DMS53 treated with DMSO at 0.1 percent for 48 hours (cell line): ENCODE measurements around the gene GABRB1.

Source experiments
- DNase-seq: peaks from one replicate; lab custom pipeline; 2025; ENCODE audit not compliant: unreplicated experiment; lab: John Stamatoyannopoulos, UW

The GABRB1 gene

DNA sequence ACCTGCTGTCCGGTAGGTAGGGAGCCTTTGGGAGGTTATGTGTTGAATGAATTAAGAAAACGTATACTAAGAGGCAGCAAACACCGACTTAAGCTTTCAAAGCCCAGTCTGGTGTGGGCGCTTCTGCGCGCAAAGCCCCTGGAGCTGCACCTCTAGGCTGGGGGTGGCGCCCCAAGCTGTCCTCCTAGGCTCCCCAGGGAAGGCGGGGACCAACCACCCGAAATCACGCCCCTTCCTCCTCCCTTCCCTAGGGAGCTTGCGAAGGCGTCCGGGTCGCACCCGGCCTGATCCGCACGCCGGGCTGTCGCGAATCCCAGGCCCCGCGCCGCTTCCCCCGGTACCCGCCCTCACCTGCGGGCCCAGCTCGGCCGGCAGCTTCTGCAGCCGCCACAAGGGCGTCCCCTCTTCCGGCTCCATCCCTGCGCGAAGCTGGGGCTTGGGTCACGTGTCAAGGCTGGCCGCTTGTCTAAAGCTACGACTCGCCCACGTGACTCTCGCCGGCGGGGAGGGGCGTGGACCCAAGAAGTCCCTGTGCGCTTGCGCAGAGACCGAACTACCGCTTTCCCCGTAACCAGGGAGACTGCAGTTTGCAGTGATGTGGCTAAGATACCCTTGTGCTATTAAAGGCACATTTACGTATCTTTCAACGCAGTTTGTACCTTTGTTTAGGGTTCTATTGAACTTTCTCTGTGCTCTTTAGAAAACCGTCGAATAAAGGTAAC, 432.0 kb downstream of the GABRB1 start, which contains the start of gene COMMD8:
COMMD8 (minus strand) TSS at position 468 of the 722 bp plus-strand sequence; CDS start at position 417, 51 bp downstream.
- peak; percentile 97 for DNase-seq

DNA sequence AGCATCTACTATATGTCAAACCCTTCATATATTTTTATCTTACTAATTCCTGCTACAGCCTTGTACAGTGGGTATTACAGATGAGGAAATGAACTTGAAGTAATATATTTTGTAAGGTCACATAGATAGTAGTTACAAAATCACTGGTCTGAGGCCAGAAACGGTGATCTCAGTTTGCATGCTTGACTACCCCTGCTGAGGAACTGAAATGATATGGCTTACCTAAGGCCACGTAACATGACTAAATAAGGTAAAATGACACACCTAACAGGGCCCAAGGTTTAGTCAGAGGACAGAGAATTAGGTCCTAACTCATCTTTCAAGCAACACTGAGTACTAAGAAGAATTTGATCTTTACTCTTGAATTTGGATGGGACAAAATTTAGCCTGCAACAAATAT, 433.6 kb downstream of the GABRB1 start:
- DNase-seq, result no peak

DNA sequence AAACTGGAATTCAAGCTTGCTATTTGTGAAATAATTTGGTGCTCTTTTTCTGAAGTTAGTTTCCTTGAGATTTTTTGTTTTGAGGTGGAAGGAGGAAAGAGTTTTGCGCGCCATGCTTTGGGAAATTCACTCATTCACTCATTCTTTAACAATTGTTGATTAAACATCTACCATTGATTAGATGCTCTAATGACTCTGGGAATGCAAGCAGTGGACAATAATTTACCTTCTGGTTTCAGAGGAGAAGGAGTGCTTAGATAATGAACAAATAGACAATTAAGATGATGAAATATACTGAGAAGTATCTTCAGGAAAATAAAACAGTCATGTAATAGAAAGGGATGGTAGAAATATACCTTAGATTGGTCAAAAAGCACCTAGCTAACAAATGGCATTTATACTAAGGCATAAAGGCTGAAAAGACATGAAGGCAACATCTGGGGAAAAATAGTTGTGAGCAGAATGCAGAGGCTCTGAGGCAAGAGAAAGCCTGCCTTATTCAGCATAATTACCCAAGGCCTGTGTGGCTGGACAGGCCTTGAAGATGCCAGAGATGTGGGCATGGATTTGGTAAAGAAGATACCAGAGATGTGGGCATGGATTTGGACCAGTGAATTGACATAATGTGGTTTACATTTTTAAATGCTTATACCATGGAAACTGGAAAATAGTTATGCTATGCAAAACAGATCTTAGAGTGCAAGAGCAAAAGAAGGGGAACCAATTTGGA, 434.9 kb downstream of the GABRB1 start:
- DNase-seq, result no peak

DNA sequence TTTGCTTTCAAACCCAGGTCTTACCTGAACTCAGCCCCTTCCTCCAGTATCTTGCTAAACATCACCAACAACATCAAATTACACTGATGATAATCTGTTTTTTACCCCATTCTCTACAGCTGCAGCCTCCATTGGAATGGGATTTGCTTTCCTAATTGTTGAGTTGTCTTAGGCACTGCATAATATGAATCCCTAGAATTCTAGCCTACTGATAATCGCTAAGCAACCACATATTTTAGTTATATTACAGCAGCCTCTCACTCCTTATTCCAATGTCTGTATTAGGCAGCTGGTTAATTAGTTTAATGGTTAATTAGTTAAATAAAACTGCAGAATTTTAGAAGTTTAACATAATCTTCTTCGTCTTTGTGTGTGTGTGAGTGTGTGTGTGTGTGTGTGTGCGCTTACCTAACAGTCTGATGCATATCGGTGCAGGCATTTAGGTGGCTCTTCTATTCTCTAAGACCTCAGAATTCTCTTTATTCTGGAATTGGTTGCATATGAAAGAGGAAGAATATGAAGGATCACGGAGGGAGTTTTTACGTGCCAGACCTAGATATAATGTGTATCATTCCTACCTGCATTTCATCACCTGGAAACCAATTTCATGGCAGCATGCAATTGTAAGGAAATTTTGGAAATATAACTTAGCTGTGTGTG, 437.5 kb downstream of the GABRB1 start:
- DNase-seq, result no peak

DNA sequence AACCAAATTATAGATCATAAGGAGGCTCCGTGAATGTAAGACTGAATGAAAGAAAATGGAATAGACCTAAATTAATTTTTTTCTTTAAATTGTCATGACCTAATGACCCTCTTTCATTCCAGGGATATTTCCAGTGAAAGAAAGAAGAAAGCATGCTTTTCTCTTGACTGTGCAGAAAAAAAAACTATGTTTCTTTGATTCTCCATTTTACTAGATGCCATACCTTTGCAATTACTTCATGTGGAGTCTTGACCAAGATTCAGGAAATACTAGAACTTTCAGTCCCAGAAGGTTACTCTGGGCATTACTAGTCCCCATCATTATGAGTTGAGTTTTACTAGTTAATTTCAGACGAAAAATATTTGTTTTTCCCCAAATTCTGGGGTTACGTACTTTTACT, 438.6 kb downstream of the GABRB1 start:
- no peak for DNase-seq

DNA sequence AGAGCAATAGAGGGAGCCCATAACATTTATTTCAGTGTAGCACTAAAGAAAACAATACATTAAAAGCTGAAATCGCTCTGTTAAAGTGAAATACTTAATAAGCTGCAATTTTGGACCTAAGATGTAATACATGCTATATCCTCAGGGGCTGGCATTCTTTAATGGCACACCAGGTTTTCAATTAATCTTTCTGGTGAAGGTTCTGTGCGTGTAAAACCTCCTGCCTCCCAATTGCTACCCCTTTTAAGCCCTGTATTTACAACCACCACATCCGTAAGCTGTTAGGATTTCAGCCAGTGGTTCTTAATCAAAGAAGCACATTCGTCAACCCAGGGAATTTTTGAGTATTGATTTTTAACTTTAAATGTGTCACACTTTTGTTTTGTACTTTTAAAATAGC, 439.7 kb downstream of the GABRB1 start:
- no peak for DNase-seq

DNA sequence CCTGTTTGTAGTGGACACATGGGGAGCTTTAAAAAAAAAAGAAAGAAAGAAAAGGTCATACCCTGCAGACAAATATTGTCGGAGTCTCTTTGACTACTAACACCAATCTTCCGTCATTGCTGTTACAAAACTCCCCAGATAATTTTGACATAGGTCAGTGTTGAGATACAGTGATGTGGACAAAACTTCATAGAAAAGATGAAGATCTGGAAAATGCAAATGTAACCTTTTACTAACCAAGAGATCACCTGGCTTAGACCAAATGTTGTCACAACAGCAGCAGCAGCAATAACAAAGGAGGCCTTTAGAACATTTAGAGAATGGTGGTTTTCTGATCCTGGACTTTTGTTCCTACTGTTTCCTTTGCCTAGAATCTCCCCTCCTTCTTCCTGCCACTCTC, 440.2 kb downstream of the GABRB1 start:
- no peak for DNase-seq

DNA sequence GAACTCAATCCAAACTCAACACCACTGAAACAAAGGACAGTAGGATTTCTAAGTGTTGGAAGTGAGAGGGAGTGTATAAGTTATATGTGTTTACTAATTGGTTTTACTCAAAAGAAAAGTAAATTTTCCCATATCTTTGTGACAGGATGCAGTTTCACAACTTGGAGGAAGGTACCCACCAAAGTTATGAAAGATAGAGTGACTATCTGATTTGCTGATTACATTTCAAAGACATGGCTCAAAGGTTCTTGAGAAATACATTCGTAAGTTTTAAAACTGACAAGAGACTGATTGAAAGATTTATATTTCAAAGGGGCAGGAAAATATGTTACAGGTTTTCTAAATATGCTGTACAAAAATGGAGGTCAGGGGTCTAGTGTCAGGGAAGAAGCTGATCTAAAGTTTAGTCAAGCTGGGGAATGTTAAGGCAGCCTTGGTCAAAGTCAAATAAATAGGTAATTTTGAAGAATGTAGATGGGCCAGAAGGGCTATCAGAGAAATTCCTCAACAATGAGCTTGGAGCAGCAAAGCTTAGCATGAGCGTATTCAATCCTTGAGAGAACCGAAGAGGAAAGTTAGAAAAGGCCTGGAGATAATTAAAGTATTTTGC, 441.9 kb downstream of the GABRB1 start:
- DNase-seq, result no peak

DNA sequence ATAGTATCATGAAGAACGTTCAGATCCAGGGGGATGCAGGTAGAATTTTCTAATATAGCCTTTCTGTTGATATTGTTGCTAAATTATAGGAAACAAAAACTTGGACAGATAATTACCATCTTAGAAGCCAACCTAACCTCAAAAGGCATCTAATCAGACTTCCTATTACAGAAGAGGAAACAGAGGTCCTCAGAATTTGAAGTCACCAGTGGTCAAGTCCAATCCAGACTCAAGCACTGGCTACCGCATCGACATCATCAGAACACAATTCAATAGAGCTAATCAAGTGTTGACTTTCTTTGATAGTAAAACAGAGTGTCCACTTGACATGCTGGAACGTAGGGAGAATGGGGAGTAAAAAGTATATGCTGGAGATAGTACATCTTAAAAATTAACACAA, 443.4 kb downstream of the GABRB1 start:
- DNase-seq, result no peak

DNA sequence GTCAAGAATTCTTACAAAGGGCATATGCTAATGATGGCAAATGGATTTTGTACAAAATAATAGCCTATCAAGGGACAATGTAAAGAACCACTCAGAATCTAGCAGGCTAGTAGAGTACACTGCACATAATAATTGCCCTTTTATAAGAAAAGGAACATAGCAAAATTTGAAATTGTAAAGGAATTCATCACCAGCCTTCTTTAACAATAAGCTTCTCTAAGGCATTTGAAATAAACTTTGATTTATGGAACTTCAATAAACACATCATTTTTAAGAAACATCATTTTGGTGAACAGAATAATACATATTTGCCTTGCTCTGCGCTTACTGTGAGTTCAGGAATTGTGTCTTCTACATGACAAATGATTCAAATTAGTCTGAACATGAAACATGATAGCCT, 444.0 kb downstream of the GABRB1 start:
- no peak for DNase-seq
